ENCODE measurements around the gene NPC1. TPM values are rescaled to one million over a fixed set of nuclear protein-coding genes. Genes with fewer than 3 reads are reported as not detected.

The NPC1 gene
- polyA plus RNA-seq, 1 donor (not counting 4 experiments of a cell fraction or from before 2014, with no cell fraction given) = 49.9 TPM

DNA sequence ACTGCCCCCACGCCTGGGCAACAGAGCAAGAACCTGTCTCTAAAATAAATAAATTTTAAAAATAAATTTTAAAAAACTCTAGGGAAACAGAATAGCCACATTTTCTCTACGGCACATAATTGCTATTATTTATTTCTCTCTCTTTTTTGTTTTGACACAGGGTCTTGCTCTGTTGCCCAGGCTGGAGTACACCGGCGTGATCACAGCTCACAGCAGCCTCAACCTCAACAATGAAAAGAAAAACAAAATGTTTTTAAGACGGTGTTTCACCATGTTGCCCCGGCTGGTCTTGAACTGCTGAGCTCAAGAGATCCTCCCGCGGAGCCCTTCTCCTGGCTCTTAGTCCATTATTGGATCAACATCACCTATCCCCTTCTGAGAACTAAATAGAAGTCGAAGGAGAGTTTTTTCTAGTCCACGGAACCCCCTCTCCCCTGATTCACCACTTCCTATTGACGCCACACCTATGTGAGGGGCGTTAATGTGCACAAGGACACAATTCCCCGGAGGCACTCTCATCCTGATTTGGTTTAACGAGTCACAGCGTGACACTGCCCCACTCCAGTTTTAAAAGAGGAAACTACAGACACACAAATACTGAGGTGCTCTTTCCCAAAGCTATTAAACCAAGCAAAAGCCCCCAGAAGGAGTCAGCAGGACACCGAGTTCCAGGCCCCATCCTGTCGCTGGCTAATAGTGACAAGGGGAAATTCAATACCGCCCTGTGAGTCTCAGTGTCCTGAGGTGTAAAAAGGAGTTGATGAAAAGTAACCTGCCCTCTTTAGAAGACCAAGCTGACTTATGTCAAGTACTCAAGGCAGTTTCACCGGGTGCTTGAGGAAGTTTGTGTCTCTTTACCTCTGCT lies 1.1 kb downstream of the NPC1 start:
- TF ChIP-seq EZH2 (IDR thresholded peaks at IDR 0.05; ENCODE audit: low read length) = no peak
- TF ChIP-seq, protein P1, sequence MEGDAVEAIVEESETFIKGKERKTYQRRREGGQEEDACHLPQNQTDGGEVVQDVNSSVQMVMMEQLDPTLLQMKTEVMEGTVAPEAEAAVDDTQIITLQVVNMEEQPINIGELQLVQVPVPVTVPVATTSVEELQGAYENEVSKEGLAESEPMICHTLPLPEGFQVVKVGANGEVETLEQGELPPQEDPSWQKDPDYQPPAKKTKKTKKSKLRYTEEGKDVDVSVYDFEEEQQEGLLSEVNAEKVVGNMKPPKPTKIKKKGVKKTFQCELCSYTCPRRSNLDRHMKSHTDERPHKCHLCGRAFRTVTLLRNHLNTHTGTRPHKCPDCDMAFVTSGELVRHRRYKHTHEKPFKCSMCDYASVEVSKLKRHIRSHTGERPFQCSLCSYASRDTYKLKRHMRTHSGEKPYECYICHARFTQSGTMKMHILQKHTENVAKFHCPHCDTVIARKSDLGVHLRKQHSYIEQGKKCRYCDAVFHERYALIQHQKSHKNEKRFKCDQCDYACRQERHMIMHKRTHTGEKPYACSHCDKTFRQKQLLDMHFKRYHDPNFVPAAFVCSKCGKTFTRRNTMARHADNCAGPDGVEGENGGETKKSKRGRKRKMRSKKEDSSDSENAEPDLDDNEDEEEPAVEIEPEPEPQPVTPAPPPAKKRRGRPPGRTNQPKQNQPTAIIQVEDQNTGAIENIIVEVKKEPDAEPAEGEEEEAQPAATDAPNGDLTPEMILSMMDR (optimal IDR thresholded peaks at IDR 0.05 in 1 of 3, IDR thresholded peaks at IDR 0.05 in 1 of 3, conservative IDR thresholded peaks at IDR 0.05 in 1 of 3; ENCODE audit: extremely low read depth in 1 of 3, insufficient read depth in 2 of 3, low read length in 3 of 3) = no peak
- FAIRE-seq = no peak
- H3K27me3 ChIP-seq (ENCODE audit: control insufficient read depth, extremely low read depth, insufficient read depth, low read length) = no peaks in the 10 kb centered on the region
- H4K20me1 ChIP-seq (ENCODE audit: control insufficient read depth, extremely low read depth, insufficient read depth, low read length) = peaks cover 11% of the 10 kb centered on the region
- H3K9ac ChIP-seq (ENCODE audit: control insufficient read depth, extremely low read depth, insufficient read depth, low read length) = peak overlapping the region; percentile 97
- no peak for DNase-seq (ENCODE audit: low read depth, low spot score)
- peaks cover 3% of the 10 kb centered on the region for H3K9me1 ChIP-seq (ENCODE audit: control insufficient read depth, extremely low read depth, insufficient read depth, low read length)
- peaks cover 2 to 11% of the 10 kb centered on the region in 2 experiments for H3K36me3 ChIP-seq (ENCODE audit: control insufficient read depth in 2 of 2, extremely low read depth in 1 of 2, insufficient read depth in 2 of 2, low read length in 2 of 2)
- peak overlapping the region; percentile 95 for H3K27ac ChIP-seq (ENCODE audit: control insufficient read depth, insufficient read depth, low read length)
- H3K4me2 ChIP-seq (ENCODE audit: control insufficient read depth, extremely low read depth, insufficient read depth, low read depth, low read length) = peak overlapping the region; percentile 80
- dilution Hi-C loops (cut with MboI; ENCODE audit: extremely low pct_ligation_motif_present, low sequenced_read_pairs) = no loop called here
- H3K9me3 ChIP-seq (ENCODE audit: control insufficient read depth, low read depth, low read length) = no peaks in the 10 kb centered on the region
- H2AFZ ChIP-seq (ENCODE audit: control insufficient read depth, low read length) = no peak overlapping the region
- peaks cover 33% of the 10 kb centered on the region for H3K4me1 ChIP-seq (ENCODE audit: control insufficient read depth, extremely low read depth, insufficient read depth, low read length)
- peak overlapping the region; percentile 91 to 99 (median 95) for H3K4me3 ChIP-seq (ENCODE audit: control insufficient read depth in 2 of 3, extremely low read depth in 1 of 3, insufficient read depth in 2 of 3, low read depth in 1 of 3, low read length in 3 of 3)
- peaks cover 57% of the 10 kb centered on the region for H3K79me2 ChIP-seq (ENCODE audit: control insufficient read depth, insufficient read depth, low read length)

GRCh38 chr18:23584019-23584983 lies 2.0 kb downstream of the NPC1 start:
- Histone ChIP-seq H3K9me3 (ENCODE audit: control insufficient read depth, low read depth, low read length) (no peaks in the 10 kb centered on the region), H3K27me3 (ENCODE audit: control insufficient read depth, extremely low read depth, insufficient read depth, low read length) (no peaks in the 10 kb centered on the region)

More at GRCh38 chr18:23584019-23584983, 2.0 kb downstream of the NPC1 start:
- peaks cover 2 to 11% of the 10 kb centered on the region in 2 experiments for H3K36me3 ChIP-seq (ENCODE audit: control insufficient read depth in 2 of 2, extremely low read depth in 1 of 2, insufficient read depth in 2 of 2, low read length in 2 of 2)
- no peak for DNase-seq (ENCODE audit: low read depth, low spot score)
- H3K4me1 ChIP-seq (ENCODE audit: control insufficient read depth, extremely low read depth, insufficient read depth, low read length) = peaks cover 37% of the 10 kb centered on the region
- H3K9me1 ChIP-seq (ENCODE audit: control insufficient read depth, extremely low read depth, insufficient read depth, low read length) = peaks cover 4% of the 10 kb centered on the region
- H2AFZ ChIP-seq (ENCODE audit: control insufficient read depth, low read length) = no peak overlapping the region
- peaks cover 16% of the 10 kb centered on the region for H4K20me1 ChIP-seq (ENCODE audit: control insufficient read depth, extremely low read depth, insufficient read depth, low read length)
- H3K9ac ChIP-seq (ENCODE audit: control insufficient read depth, extremely low read depth, insufficient read depth, low read length) = peak overlapping the region; percentile 97
- dilution Hi-C loops (cut with MboI; ENCODE audit: extremely low pct_ligation_motif_present, low sequenced_read_pairs) = no loop called here
- peak overlapping the region; percentile 91 to 99 (median 95) for H3K4me3 ChIP-seq (ENCODE audit: control insufficient read depth in 2 of 3, extremely low read depth in 1 of 3, insufficient read depth in 2 of 3, low read depth in 1 of 3, low read length in 3 of 3)
- peaks cover 65% of the 10 kb centered on the region for H3K79me2 ChIP-seq (ENCODE audit: control insufficient read depth, insufficient read depth, low read length)
- FAIRE-seq = no peak
- no peak for TF ChIP-seq EZH2 (IDR thresholded peaks at IDR 0.05; ENCODE audit: low read length)
- TF ChIP-seq, protein P1 (optimal IDR thresholded peaks at IDR 0.05 in 1 of 3, IDR thresholded peaks at IDR 0.05 in 1 of 3, conservative IDR thresholded peaks at IDR 0.05 in 1 of 3; ENCODE audit: extremely low read depth in 1 of 3, insufficient read depth in 2 of 3, low read length in 3 of 3) = no peak
- H3K27ac ChIP-seq (ENCODE audit: control insufficient read depth, insufficient read depth, low read length) = peak overlapping the region; percentile 95
- H3K4me2 ChIP-seq (ENCODE audit: control insufficient read depth, extremely low read depth, insufficient read depth, low read depth, low read length) = peak overlapping the region; percentile 80
